GM19025 (cell line): ENCODE data around the gene RTN4RL1.

Experiments
- ATAC-seq: cut with Tn5 transposase; IDR thresholded peaks from one replicate; pipeline ENCODE4 v1.9.1; 2021; ENCODE audit warnings: mild to moderate bottlenecking, low read depth, moderate library complexity; ENCODE audit not compliant: unreplicated experiment

RTN4RL1 gene

DNA sequence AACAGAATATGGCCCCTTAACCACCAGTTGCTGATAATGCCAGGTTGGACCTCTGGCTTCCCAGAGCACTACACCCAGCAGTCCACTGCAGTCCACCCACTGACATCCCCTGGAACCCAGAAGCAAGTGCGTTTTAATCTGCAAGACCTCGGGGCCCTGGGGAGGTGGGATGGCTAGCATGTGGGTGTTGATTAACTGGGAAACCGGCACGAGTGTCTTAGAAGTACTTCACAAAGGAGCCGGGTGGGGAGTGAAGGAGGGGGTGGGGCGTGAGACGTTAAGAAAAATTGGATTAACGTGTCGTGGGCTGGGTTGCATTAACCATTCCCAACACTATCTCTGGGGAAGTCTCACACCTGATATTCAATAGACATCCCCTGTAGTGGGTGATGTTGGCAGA lies 23.7 kb upstream of the RTN4RL1 start:
- ATAC-seq: no peak

DNA sequence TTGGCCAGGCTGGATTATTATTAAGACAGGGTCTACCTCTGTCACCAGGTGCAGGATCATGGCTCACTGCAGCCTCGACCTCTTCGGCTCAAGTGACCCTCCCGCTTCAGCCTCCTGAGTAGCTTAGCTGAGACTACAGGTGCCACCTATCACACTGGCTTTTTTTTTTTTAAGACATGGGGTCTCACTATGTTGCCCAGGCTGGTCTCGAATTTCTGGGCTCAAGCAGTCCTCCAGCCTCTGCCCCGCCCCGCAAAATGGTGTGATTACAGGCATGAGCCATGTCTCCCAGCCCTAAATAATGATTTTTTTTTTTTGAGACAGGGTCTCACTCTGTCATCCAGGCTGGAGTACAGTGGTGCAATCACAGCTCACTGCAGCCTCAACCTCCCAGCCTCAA lies 22.5 kb upstream of the RTN4RL1 start:
- ATAC-seq: no peak

DNA sequence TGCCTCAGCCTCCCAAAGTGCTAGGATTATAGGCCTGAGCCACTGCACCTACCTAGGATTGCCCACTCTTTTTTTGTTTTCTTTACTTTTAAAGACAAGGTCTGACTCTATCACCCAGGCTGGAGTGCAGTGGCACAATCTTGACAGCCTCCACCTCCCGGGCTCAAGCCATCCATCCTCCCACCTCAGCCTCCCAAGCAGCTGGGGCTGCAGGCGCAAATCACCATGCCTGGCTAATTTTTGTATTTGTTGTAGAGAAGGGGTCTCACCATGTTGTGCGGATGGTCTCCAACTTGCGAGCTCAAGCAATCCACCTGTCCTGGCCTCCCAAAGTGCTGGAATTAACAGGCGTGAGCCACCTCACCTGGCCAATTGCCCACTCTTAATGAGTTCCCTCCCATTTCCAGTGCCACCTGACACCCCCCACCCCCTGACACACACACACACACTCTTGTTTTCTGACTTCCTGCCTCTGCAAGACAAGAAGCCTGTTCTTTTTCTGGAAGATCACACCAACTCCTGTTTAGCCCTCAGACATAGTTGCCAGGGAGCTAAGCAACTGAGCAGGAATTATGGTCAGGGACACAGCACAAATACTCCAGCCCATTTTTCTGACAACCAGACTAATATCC lies 19.2 kb upstream of the RTN4RL1 start:
- no peak for ATAC-seq

DNA sequence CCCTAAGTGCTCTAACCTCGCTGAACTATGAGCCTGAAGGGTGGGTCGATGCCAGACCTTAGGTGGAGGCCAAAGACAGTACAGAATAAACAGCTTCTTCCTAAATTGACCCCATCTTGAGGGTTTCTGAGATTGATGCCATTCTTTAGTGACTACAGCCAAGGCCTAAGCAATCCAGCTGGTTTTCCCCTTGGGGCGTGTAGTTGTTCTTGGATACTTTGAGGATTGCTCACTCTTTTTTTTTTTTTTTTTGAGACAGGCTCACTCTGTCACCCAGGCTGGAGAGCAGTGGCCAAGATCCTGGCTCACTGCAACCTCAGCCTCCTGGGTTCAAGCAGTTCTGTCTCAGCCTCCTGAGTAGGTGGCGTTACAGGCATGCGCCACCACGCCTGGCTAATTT lies 18.7 kb upstream of the RTN4RL1 start:
- no peak for ATAC-seq

DNA sequence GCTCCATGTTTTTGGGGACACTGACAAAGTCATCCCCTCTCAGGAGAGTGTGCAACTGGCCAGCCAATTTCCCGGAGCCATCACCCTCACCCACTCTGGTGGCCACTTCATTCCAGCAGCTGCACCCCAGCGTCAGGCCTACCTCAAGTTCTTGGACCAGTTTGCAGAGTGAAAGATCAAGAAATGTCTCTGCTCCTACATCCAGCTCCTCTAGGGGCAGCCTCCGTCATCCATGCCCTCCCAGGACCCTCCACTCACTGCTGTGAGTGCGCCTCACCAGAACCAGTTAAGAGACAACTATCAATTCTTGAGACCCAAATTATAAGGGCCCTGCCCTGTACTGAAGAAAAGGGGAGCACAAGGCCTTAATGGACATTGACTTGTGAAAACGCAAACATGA lies 17.8 kb upstream of the RTN4RL1 start:
- ATAC-seq: no peak

DNA sequence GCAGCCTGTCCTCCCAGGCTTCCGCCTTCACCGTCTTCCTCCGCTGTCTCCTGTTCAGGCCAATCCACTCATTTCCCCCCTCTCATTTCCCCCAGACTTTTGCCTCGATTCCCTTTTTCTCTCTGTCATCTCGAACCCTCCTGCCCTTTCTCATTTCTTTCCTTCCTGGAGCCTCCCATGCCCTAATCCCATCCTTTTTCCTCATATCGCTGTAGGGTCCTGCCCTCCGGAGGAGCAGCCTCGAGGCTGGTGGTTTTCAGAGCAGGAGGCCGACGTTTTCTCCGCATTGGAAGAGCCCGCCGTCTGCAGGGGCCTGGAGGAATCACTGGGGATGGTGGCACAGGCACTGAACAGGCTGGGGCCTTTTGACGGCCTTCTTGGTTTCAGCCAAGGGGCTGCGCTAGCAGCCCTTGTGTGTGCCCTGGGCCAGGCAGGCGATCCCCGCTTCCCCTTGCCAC lies 17.3 kb upstream of the RTN4RL1 start:
- no peak for ATAC-seq

DNA sequence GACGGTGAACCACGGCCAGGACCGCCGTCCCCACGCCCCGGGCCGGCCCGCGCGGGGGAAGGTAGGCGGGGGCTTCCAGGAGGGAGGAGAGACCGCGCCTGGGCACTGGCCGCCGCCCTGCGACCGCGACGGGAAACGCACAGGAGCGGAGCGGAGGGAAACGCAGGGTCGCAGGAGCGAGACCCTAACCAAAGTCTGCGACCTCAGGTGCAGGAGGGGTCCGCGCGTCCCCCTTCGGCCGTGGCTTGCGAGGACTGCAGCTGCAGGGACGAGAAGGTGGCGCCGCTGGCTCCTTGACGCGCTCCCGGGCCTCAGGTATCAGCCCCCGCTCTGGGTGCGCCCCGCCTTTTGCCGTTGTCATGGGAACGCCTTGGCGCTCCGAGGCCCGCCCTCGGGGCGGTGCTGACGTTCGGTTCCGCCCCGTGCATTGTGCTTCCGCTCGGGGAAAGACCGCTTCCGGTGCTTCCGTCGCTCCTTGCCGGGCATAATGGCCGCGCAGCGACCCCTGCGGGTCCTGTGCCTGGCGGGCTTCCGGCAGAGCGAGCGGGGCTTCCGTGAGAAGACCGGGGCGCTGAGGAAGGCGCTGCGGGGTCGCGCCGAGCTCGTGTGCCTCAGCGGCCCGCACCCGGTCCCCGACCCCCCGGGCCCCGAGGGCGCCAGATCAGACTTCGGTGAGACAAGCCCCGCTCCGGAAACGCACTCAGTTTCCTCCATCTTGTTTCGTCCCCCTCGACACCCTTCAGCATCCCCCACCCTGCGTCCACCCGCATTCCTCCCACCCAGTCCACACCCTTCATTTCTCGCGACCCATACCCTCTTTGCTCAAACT lies 16.6 kb upstream of the RTN4RL1 start, which contains the start of gene OVCA2:
Gene OVCA2 (plus strand): TSS at position 462 of the 829 bp plus-strand sequence. CDS start 26 bp downstream, at position 488.
- ATAC-seq: peak; percentile 94

DNA sequence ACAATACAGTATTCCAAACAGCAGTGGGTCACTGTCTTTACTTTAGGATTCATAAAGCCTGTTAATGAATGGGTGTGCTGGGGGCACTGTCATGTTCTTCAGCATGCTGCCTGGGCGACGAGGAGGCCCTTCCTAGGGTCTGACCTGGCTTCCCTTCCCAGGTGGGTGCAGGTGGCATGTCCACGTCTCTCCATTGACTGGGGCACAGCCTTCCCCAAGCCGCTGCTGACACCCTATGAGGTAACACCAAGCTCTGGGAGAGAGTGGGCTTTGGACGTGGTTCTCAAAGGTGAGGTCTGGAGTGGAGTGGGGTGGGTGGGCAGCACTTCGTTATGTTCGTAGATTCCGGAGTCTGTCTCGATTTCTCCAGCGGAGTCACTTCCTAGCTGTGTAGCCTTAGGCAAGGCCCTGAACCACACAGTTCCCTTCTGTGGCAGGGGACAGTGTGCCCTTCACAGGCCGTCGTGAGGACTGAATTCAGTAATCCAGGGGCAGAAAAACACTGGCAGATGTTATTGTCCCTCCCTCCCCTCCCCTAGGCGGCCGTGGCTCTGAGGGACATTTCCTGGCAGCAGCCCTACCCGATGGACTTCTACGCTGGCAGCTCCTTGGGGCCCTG lies 15.9 kb upstream of the RTN4RL1 start:
- ATAC-seq: no peak

DNA sequence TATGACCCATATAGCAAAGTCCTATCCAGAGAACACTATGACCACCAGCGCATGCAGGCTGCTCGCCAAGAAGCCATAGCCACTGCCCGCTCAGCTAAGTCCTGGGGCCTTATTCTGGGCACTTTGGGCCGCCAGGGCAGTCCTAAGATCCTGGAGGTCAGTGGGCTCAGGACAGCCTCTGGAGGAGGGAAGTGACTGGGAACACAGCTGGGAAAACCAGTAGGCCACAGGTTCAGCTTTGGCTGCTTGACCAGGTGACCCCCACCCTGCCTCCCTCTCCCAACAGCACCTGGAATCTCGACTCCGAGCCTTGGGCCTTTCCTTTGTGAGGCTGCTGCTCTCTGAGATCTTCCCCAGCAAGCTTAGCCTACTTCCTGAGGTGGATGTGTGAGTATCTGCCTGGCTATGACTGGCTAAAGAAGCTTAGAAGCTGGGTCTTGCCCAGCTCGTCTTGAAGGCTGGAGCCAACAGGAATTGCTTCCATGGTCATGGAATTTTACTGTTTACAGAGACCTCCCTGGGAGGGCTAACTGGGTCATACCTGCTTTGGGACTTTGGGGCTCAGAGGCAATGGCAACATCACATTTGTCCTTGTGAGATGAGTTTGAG lies 15.2 kb upstream of the RTN4RL1 start:
- ATAC-seq: no peak

DNA sequence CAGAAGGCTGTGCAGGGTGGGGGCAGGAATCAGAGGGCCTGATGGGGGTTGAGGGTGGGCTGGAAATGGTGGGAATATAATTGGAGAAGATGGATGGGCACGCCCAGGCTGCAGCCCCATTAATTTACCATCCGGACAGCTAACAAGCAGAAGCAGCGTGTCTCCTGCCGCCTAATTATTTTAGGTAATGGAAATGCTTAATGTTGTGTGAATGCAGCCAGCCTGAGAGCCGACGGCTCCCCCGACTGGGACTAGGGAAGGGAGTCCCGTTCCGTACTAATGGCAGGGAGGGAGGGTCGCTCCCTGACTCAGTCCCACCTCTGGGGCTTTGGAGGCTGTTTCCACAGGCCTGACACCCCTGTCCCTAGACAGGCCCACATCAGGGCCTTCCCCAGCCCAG lies 12.0 kb upstream of the RTN4RL1 start:
- ATAC-seq: no peak

DNA sequence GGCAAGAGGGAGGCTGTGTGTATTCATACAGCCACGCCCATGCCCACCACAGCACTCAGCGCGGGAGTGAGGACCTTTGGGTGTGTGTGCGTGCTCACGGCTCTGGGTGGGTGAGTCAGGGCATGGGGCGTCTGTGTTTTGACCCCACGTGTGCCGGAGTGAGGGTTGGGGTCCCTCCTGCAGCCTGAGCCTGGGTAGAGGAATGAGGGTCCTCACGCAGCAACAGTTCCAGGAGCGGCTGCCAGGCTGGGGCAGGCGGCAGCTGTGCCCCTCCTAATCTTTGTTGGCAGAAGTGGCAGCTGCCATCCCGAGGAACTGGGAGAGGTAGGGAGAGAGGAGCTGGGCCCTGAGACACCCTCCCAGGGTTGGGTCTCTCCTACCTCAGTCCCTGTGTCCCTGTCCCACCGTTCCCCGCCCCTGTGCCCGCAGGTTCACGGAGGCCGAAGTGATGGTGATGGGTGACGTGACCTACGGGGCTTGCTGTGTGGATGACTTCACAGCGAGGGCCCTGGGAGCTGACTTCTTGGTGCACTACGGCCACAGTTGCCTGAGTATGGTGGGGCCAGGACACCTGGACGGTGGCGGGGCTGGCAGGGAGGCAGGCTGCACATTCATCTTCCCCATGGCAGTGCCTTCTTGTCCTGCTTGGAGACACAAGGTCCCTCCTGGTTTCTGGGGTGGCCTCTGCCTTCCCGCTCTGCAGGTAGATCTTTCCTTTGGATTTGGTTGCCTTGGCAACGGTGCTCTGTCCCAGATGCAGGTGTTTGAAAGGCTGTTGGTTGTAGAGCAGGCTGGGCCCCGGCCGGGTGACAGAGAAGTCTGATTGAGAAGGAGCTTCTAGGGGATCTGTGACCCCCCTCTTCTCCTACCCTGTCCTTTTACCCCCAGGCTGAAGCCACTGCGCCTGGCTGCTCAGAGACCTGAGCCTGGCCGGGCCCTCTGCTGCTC lies 10.7 kb upstream of the RTN4RL1 start:
- ATAC-seq: no peak

DNA sequence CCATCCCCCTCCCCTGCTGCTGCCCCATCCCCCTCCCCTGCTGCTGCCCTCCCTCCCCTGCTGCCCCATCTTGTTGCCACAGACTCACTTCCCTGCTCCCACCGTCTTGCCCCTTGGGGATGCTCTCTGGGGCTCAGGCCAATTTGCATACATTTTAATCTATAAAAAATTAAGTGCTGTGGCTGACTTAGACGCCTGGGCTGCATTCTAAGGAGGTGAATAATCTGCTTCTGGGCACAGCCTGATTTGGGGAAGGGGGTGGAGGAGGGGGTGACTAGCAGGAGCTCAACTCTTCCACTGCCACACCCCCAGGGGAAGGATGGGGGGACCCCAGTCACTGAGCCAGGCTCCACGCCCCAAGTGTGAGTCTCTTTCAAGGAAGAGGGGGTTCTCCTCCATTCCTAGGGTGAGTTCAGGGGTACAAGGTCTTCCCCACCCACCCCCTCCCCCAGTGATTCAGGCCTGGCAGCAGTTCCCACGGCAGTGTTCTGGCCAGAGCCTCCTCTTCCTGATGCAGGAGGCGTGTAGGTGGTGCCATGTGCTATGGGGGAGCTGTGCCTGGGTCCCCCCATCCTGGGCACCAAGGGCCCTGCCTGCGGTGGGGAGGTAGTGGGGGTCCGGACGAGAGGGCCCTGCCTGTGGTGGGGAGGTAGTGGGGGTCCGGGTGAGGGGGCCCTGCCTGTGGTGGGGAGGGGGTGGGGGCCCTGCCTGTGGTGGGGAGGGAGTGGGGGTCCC lies 9.8 kb upstream of the RTN4RL1 start:
- no peak for ATAC-seq

DNA sequence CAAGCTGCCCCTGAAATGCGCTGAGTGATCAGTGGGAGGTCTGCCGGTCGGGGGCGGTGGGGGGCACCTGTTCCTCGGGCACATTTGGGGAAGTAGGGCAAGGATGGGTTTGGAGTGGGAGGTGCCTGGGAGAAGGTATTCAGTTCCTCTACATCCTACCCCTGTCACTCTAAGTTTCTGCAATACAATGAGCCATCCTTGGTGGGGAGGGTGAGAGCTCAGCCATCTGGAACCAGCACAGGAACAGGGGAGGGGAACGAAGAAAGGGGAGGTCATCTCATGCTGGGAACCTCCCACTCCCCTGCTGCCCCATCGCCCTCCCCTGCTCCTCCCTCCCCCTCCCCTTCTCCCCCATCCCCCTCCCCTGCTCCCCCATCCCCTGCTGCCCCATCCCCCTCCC lies 9.0 kb upstream of the RTN4RL1 start:
- ATAC-seq: no peak

DNA sequence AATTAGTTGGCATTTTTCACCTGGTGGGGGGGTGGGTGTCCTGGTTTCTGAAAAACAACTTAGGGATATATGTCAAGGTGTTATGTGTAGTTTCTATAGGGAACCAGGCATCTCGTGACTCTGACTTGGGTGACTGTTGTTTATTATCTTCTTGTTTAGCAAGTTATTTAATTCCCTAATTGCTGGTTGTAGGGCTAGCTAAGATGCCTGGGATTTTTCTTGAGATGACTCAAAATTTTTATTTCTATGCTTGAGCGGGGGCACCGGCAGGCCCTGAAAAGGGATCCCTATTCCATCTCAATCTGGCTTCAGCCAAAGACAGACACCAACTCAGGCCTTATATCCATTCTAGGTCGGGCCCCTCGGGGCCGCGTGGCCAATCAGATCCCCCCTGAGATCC lies 8.0 kb upstream of the RTN4RL1 start:
- ATAC-seq: no peak

DNA sequence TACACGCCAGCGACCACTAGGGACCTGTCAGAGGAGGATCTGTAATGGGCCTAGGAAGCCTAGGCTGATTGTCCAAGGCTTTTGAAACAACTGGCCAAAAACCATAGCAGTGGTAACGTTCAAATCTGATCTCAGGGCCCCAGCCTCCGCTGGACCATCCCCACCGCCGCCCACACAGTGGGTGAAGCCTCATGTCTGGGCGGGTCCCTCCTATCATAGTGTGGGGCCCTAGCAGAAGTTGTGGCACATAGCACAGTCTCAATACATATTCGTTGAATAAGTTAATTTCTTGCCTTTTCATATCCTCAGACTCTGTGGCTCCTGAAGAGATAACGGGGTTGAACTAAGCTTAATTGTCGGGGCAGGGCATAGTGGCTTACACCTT lies 5.6 kb upstream of the RTN4RL1 start:
- peak; percentile 7 for ATAC-seq

DNA sequence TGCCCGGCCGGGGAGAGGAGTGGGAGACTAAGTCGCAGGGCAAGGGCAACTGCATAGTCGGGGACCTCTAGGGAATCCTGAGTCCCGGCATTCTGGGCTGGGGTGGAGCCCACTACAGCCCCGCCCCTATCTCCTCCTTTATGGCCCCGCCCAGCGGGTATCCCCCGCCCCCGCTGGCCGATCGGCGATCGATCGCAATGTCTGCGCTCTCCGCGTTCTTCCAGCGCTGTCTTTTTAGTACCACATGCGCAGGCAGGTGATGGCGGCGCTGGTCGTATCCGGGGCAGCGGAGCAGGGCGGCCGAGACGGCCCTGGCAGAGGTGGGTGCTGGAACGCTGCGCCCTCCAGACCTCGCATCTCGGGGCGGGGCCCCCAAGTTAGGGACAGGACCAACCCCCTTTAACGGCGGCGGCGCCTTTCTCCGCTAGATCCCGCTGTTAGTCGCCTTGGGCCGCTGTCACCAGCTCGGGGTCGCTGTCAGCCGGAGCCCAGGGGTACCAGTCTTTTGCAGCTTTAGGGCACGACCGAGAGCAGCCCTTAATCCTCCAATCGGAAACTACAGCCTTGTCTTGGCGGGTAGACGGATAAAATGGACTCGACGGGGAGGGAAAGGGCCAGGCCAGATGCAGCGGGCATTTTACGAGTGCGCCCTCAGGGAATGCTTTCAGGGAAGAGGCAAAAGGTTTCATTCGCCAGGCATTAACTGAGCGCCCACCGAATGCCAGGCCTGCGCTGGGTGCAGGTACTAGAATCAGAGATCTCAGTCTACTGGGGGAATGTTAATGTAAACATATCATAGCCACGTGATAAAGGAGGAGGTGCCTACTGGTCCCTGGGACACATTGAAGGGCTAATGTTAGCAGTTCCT lies 5.0 kb upstream of the RTN4RL1 start, which contains the start of gene DPH1:
Gene DPH1 (plus strand): TSS at position 243 of the 868 bp plus-strand sequence. CDS start 17 bp downstream, at position 260.
- peak; percentile 54 for ATAC-seq

DNA sequence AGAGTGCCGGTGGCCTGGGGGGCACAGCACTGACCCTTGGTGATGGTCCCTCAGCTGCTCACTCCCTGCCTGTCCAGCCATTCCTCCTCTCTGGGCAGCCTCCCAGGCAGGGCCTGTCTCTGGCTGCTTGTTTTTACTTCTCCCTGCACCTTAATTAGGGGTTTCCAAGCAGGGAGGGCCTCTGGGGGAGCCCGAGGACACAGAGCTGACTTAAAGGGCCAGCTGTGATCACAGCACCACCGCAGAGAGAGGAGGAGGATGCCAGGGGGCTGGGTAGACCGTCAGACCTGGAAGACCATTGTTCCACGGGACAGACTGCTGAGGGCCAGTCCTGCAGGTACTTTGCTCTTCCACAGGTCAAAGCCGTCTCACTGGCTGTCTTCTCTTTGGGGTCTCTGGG lies 3.6 kb upstream of the RTN4RL1 start:
- no peak for ATAC-seq

DNA sequence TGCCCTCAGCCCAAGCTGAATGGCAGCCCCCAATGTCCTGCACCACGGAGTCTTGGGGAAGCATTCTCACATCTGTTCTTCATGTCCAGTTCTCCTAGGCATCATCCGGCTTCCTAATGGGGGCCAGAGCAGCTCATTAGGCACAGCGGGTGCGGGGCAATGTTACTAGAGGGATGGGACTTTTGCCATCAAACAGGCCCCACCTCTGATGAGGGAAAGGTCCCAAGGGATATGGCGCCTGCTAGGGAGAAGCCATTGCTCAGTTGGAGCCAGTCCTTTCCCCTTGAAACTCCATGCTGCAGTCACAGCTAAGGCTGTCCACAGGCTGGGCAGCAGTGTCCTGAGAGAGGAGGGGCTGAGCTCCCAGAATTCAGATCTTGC lies 3.1 kb upstream of the RTN4RL1 start:
- ATAC-seq: no peak
